AG09319 (cell line): ENCODE results near the gene SLCO1B1.

ENCODE experiments used
- DNase-seq: peaks from one replicate; pipeline ENCODE4 v3.0.0-alpha.2; 2010; ENCODE audit warnings: low read depth; ENCODE audit errors: extremely low read depth
- CTCF ChIP-seq: IDR thresholded peaks from 2 replicates; pipeline ENCODE4 v1.5.1; 2011; ENCODE audit warnings: low read depth, mild to moderate bottlenecking, inconsistent platforms, low read length, moderate library complexity

The SLCO1B1 gene

GRCh38 chr12:21276826-21277225 is 145.8 kb downstream of the SLCO1B1 start:
- TF ChIP-seq CTCF: no peak
- no peak for DNase-seq
